Body of pancreas (tissue), 4 donors: ENCODE measurements around the gene LAD1. TPM values are rescaled to one million over a fixed set of nuclear protein-coding genes. Genes with fewer than 3 reads are reported as not detected.

Experiments
- ATAC-seq: fragments of 150-250 bp; one replicate; pipeline ENCODE4 v1.9.1; 2016
- DNase-seq, 4 donors: peaks; one replicate each; pipeline ENCODE4 v3.0.0-alpha.2; 2019
- H3K27ac ChIP-seq, 4 donors: fragments of 200-600 bp; sonication (generic); 1 replicate in 3 of 4; 2 replicates in 1 of 4; pipeline versions ENCODE4 v1.5.1 to v1.6.1; 2016 to 2019; ENCODE audit warnings: mild to moderate bottlenecking in 1 of 4, mixed read lengths in 1 of 4, moderate library complexity in 1 of 4
- H3K27me3 ChIP-seq, 2 donors: fragments of 200-600 bp; sonication (generic); one replicate each; pipeline ENCODE4 v1.6.0; 2016; ENCODE audit warnings: mild to moderate bottlenecking in 1 of 2
- H3K36me3 ChIP-seq, 2 donors: fragments of 200-600 bp; sonication (generic); replicated peaks in 1 of 2; 2 replicates each; pipeline ENCODE4 v1.5.1; 2016; ENCODE audit warnings: low read depth in 2 of 2; ENCODE audit not compliant: insufficient read depth in 1 of 2
- H3K4me1 ChIP-seq: fragments of 200-600 bp; sonication (generic); one replicate; pipeline ENCODE4 v1.6.0; 2016
- H3K4me3 ChIP-seq, 2 donors: fragments of 200-600 bp; sonication (generic); 1 replicate in 1 of 2; 2 replicates in 1 of 2; pipeline ENCODE4 v1.5.1; 2016 to 2019
- H3K9me3 ChIP-seq, 3 donors: fragments of 200-600 bp; sonication (generic); 1 replicate in 2 of 3; 2 replicates in 1 of 3; pipeline ENCODE4 v1.5.1; 2016
- POLR2A ChIP-seq, 3 donors: fragments of 450-650 bp; IDR thresholded peaks; one replicate each; pipeline ENCODE4 v1.6.1; 2016; ENCODE audit warnings: antibody characterized with exemption in 3 of 3, mild to moderate bottlenecking in 2 of 3
- WGBS, 2 donors: methylation state at CpG; one replicate each; pipeline ENCODE4 v1.1.5; 2017; 5-methylcytosine and 5-hydroxymethylcytosine counted together
- intact Hi-C: fragments of 100-400 bp; cut with DNase I; formaldehyde crosslinking; loops from one replicate; pipeline ENCODE4 v1.15.1; 2023
- total RNA-seq, 2 donors: library from RNA; depleted of rRNA; stranded (reverse); fragments of >200 nt; gene quantifications; one replicate each; pipeline ENCODE4 v1.1.0, GENCODE V29; 2016
- TF ChIP-seq, protein P1 (sequence below), 7 experiments: fragments of 450-650 bp in 4 of 7; fragments of 200-600 bp in 3 of 7; sonication (generic) in 3 of 7; IDR thresholded peaks; one replicate each; pipeline ENCODE4 v1.5.1; 2016 to 2019; ENCODE audit warnings: antibody characterized with exemption in 7 of 7

Gene LAD1
- total RNA-seq, 2 donors from 2014 or later = 46.1 to 54.7 TPM

DNA sequence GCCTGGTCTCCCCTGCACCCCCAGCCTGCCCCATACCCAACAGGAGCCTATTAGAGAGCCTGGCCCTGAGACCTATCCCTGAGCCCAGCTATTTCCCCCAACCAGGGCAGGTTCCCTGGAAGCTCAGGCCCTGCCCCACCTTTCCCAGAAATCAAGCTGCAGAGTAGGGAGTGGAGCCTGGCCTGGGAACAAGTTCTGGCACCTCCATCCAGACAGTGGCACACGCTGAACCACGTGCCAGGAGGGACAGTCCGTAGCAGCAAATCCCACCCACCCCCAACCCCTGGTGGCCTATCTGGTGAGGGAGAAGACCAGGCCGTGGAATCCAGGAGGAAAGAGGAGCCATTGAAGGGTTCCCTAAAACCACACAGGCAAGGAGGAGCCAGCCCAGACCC is 44.2 kb downstream of the LAD1 start:
- Histone ChIP-seq H3K4me3 (no peak overlapping the region), H3K36me3 (no peaks in the 10 kb centered on the region), H3K9me3 (no peaks in the 10 kb centered on the region), H3K27me3 (no peaks in the 10 kb centered on the region), H3K4me1 (no peaks in the 10 kb centered on the region), H3K27ac (no peak overlapping the region)
- peak in 1 of 4 donors; percentile 1 for DNase-seq
- no peak for ATAC-seq
- intact Hi-C loops = no loop called here
- TF ChIP-seq, protein P1, sequence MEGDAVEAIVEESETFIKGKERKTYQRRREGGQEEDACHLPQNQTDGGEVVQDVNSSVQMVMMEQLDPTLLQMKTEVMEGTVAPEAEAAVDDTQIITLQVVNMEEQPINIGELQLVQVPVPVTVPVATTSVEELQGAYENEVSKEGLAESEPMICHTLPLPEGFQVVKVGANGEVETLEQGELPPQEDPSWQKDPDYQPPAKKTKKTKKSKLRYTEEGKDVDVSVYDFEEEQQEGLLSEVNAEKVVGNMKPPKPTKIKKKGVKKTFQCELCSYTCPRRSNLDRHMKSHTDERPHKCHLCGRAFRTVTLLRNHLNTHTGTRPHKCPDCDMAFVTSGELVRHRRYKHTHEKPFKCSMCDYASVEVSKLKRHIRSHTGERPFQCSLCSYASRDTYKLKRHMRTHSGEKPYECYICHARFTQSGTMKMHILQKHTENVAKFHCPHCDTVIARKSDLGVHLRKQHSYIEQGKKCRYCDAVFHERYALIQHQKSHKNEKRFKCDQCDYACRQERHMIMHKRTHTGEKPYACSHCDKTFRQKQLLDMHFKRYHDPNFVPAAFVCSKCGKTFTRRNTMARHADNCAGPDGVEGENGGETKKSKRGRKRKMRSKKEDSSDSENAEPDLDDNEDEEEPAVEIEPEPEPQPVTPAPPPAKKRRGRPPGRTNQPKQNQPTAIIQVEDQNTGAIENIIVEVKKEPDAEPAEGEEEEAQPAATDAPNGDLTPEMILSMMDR (IDR thresholded peaks at IDR 0.05) = no peak
- TF ChIP-seq POLR2A (IDR thresholded peaks at IDR 0.05) = no peak
- WGBS, 2 donors = 18 to 51% methylated on average over 2 to 4 of the region's 4 CpGs

DNA sequence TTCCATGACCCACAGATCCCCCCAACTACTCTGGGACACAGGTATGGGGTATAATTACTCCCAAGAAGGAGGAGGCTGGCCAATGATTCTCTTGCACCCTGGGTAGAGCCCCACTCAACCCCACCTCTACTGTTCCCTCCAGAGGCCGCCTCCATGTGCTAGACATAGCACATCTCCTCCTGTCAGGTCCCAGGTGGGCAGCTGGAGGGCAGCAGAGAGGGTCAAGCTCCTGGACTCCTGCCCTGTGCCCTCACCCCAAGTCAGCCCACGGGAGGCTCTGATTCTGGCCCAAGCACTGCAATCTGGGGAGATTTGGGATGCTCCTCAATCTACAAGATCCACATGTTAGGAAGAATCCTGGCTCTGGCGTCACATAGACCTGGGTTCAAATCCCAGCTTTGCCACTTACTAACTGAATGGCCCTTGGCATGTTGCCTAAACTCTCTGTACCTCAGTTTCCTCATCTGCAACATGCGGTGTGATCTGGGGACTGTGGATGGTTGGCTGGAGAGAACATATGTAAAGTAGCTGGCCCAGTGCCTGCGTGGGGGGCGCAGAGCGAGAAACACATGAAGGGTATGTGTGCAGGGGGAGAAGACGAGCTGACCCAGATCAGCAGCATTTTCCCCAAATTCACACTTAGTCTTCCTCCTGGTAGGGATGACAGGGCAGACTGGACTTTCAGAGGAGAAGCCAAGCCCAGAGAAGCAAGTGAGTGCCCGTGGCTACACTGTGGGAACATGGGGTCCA is 44.8 kb downstream of the LAD1 start:
- DNase-seq = peak in 1 of 4 donors; percentile 3
- 77 to 88% methylated on average over 8 to 9 of the region's 9 CpGs for WGBS, 2 donors
- intact Hi-C loops = no loop called here
- no peaks in the 10 kb centered on the region for H3K27me3 ChIP-seq
- no peaks in the 10 kb centered on the region for H3K4me1 ChIP-seq
- no peaks in the 10 kb centered on the region for H3K36me3 ChIP-seq
- no peak overlapping the region for H3K27ac ChIP-seq
- no peak for TF ChIP-seq POLR2A (IDR thresholded peaks at IDR 0.05)
- TF ChIP-seq, protein P1 (IDR thresholded peaks at IDR 0.05) = no peak
- ATAC-seq = no peak
- H3K4me3 ChIP-seq = no peak overlapping the region
- H3K9me3 ChIP-seq = no peaks in the 10 kb centered on the region

DNA sequence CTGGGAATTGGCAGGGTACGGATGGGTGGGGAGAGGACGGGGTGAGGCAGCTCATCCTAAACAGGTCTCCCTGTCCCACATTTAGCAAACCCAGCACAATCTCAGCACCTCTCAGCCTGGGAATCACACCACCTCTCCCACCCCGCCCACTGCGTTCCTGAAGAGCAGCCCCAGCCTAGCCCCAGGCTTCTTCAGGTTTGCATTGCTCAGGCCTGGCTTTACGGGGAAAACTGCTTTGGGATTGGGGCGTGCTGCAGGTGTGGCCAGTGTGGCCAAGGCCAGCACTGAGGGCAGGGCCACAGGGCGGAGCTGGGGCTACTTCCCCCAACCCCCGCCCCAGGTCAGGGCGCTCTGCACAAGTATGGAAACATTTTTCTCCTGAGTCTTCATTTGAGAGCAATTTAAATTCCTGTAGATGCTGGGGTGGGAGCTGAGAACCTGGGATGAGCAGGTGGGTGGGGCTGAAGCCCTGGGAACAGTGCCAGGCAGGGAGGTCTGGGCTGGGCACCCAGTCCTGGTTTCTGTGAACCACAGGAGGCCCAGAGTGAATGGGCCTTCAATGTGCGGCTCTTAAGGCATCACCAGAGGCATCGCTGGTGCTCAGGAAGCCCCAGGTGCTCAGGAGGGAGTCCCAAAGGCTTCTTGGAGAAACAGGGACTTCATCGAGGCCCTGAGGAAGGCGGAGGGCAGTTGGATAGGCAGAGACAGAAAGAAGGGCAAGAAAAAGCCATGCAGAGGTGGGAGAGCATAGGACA is 45.8 kb downstream of the LAD1 start:
- intact Hi-C loops = no loop called here
- peak in 1 of 4 donors; percentile 3 for DNase-seq
- H3K27me3 ChIP-seq = no peaks in the 10 kb centered on the region
- H3K27ac ChIP-seq = no peak overlapping the region
- no peak for ATAC-seq
- 72 to 89% methylated on average over 10 to 13 of the region's 13 CpGs for WGBS, 2 donors
- H3K9me3 ChIP-seq = no peaks in the 10 kb centered on the region
- no peaks in the 10 kb centered on the region for H3K36me3 ChIP-seq
- no peak overlapping the region for H3K4me3 ChIP-seq
- no peak for TF ChIP-seq POLR2A (IDR thresholded peaks at IDR 0.05)
- TF ChIP-seq, protein P1 (IDR thresholded peaks at IDR 0.05) = no peak
- no peaks in the 10 kb centered on the region for H3K4me1 ChIP-seq

DNA sequence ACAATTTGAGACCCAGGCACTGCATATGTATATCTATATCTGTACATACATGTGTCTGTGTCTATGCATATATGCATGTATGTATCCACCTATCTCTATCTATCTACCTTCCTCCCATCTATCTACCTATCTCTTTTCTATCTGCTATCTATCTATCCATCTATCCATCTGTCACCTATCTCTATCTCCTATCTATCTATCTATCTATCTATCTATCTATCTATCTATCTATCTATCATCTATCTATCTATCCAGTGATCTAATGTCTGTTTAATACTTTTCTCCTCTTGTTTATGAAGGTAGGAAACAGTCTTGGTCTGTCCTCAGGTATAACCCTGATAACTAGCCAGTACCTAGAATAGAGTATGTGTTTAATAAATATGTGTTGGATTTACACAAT is 47.5 kb downstream of the LAD1 start:
- intact Hi-C loops = no loop called here
- Histone ChIP-seq H3K9me3 (no peaks in the 10 kb centered on the region), H3K27ac (no peak overlapping the region), H3K27me3 (no peaks in the 10 kb centered on the region), H3K36me3 (no peaks in the 10 kb centered on the region), H3K4me1 (no peaks in the 10 kb centered on the region), H3K4me3 (no peak overlapping the region)
- no peak for TF ChIP-seq POLR2A (IDR thresholded peaks at IDR 0.05)
- TF ChIP-seq, protein P1 (IDR thresholded peaks at IDR 0.05) = no peak
- DNase-seq = no peak
- no peak for ATAC-seq
